Gastrocnemius medialis (tissue), 4 donors: Measurements from ENCODE around the gene PYGB. TPM values are rescaled to one million over a fixed set of nuclear protein-coding genes. Genes with fewer than 3 reads are reported as not detected.

Source experiments
- ATAC-seq, 2 donors: fragments of 150-250 bp; one replicate each; pipeline ENCODE4 v1.9.1; 2016
- DNase-seq, 2 donors: peaks; one replicate each; pipeline ENCODE4 v3.0.0-alpha.2; 2019
- H3K27ac ChIP-seq, 4 donors: fragments of 200-600 bp; sonication (generic); 1 replicate in 1 of 4; 2 replicates in 3 of 4; pipeline ENCODE4 v1.5.1; 2016 to 2018; ENCODE audit warnings: mild to moderate bottlenecking in 2 of 4, moderate library complexity in 1 of 4
- H3K27me3 ChIP-seq, 3 donors: fragments of 200-600 bp; sonication (generic) in 2 of 3; 1 replicate in 1 of 3; 2 replicates in 2 of 3; pipeline versions ENCODE4 v1.5.1 to v1.6.0; 2016 to 2019; ENCODE audit warnings: mild to moderate bottlenecking in 1 of 3, moderate library complexity in 1 of 3
- H3K36me3 ChIP-seq, 2 donors: fragments of 200-600 bp; sonication (generic) in 1 of 2; one replicate each; pipeline ENCODE4 v1.5.1; 2017 to 2018
- H3K4me1 ChIP-seq, 2 donors: fragments of 200-600 bp; sonication (generic) in 1 of 2; one replicate each; pipeline ENCODE4 v1.5.1; 2016 to 2017; ENCODE audit warnings: mild to moderate bottlenecking in 2 of 2
- H3K4me3 ChIP-seq, 4 donors: fragments of 200-600 bp; sonication (generic) in 3 of 4; 1 replicate in 1 of 4; 2 replicates in 3 of 4; pipeline ENCODE4 v1.5.1; 2016 to 2019; ENCODE audit warnings: mild to moderate bottlenecking in 2 of 4
- H3K9me3 ChIP-seq, 3 donors: fragments of 200-600 bp; sonication (generic) in 2 of 3; 1 replicate in 1 of 3; 2 replicates in 2 of 3; pipeline ENCODE4 v1.5.1; 2016 to 2019
- CTCF ChIP-seq, 5 experiments: fragments of 450-650 bp in 3 of 5; fragments of 200-600 bp in 2 of 5; sonication (generic) in 2 of 5; IDR thresholded peaks in 4 of 5; conservative IDR thresholded peaks in 1 of 5; 1 replicate in 4 of 5; 2 replicates in 1 of 5; pipeline ENCODE4 v1.5.1; 2016 to 2019; ENCODE audit warnings: antibody characterized with exemption in 5 of 5, mild to moderate bottlenecking in 3 of 5, moderate library complexity in 3 of 5
- POLR2A ChIP-seq, 2 donors: fragments of 450-650 bp; IDR thresholded peaks; one replicate each; pipeline ENCODE4 v1.6.1; 2017; ENCODE audit warnings: antibody characterized with exemption in 2 of 2, mild to moderate bottlenecking in 2 of 2, moderate library complexity in 2 of 2
- in situ Hi-C, 4 donors: fragments of 200-750 bp; cut with MboI; loops; one replicate each; pipeline versions ENCODE4 v1.15.0 to v1.8.0; 2017; ENCODE audit warnings: low sequenced_read_pairs in 4 of 4
- intact Hi-C: fragments of 100-400 bp; cut with DNase I; formaldehyde crosslinking; loops from one replicate; pipeline ENCODE4 v1.15.1; 2023; ENCODE audit warnings: low total_unique reads
- total RNA-seq, 4 donors: library from RNA; depleted of rRNA; stranded (reverse); fragments of >200 nt; gene quantifications; one replicate each; pipeline versions ENCODE4 v1.1.0 to v1.2.3, GENCODE V29; 2016

The PYGB gene
- total RNA-seq, 4 donors from 2014 or later, result 13.6 to 50.7 (median 27.0) TPM

GRCh38 chr20:25277941-25278521 lies 30.1 kb downstream of the PYGB start:
- no peak overlapping the region for H3K4me3 ChIP-seq
- in situ Hi-C loops, result loop anchor here in 1 of 4 donors (25.0 kb wide), 2 partner anchors 91 to 291 kb away; partner anchors contain the start of genes APMAP and ENTPD6
- H3K4me1 ChIP-seq, result peaks cover 17 to 34% of the 10 kb centered on the region in 2 donors
- DNase-seq (peak; percentile 69 to 81), ATAC-seq (peak; percentile 36 to 38)
- peaks cover 0 to 35% of the 10 kb centered on the region in 2 donors for H3K36me3 ChIP-seq
- no peaks in the 10 kb centered on the region for H3K9me3 ChIP-seq
- intact Hi-C loops, result no loop called here
- no peak for TF ChIP-seq POLR2A (IDR thresholded peaks at IDR 0.05)
- TF ChIP-seq CTCF (IDR thresholded peaks at IDR 0.05 in 4 of 5, conservative IDR thresholded peaks at IDR 0.05 in 1 of 5), result no peak
- H3K27ac ChIP-seq, result peak overlapping the region in 2 of 4 donors; percentile 73 to 84
- no peaks in the 10 kb centered on the region for H3K27me3 ChIP-seq

- ATAC-seq, result no peak
- H3K4me1 ChIP-seq, result peaks cover 9 to 28% of the 10 kb centered on the region in 2 donors
Measured at GRCh38 chr20:25278636-25279361, 30.9 kb downstream of the PYGB start.

GRCh38 chr20:25279403-25279802 lies 31.5 kb downstream of the PYGB start:
- in situ Hi-C loops, result loop anchor here in 1 of 4 donors (25.0 kb wide), 2 partner anchors 92 to 292 kb away; partner anchors contain the start of genes APMAP and ENTPD6
- Histone ChIP-seq H3K4me3 (no peak overlapping the region), H3K4me1 (peaks cover 3 to 22% of the 10 kb centered on the region in 2 donors), H3K27me3 (no peaks in the 10 kb centered on the region), H3K27ac (no peak overlapping the region), H3K36me3 (peaks cover 0 to 42% of the 10 kb centered on the region in 2 donors), H3K9me3 (no peaks in the 10 kb centered on the region)
- intact Hi-C loops, result no loop called here
- DNase-seq, result no peak
- no peak for ATAC-seq
- TF ChIP-seq POLR2A (IDR thresholded peaks at IDR 0.05), result no peak
- no peak for TF ChIP-seq CTCF (IDR thresholded peaks at IDR 0.05 in 4 of 5, conservative IDR thresholded peaks at IDR 0.05 in 1 of 5)

More at GRCh38 chr20:25278636-25279361, 30.9 kb downstream of the PYGB start:
- in situ Hi-C loops, result loop anchor here in 1 of 4 donors (25.0 kb wide), 2 partner anchors 91 to 291 kb away; partner anchors contain the start of genes APMAP and ENTPD6
- Histone ChIP-seq H3K27me3 (no peaks in the 10 kb centered on the region), H3K4me3 (no peak overlapping the region), H3K9me3 (no peaks in the 10 kb centered on the region), H3K27ac (no peak overlapping the region), H3K36me3 (peaks cover 0 to 36% of the 10 kb centered on the region in 2 donors)
- intact Hi-C loops, result no loop called here
- peak in 1 of 2 donors; percentile 10 for DNase-seq
- no peak for TF ChIP-seq POLR2A (IDR thresholded peaks at IDR 0.05)
- no peak for TF ChIP-seq CTCF (IDR thresholded peaks at IDR 0.05 in 4 of 5, conservative IDR thresholded peaks at IDR 0.05 in 1 of 5)

GRCh38 chr20:25280051-25280573 lies 32.2 kb downstream of the PYGB start:
- ATAC-seq, result no peak
- intact Hi-C loops, result no loop called here

More at GRCh38 chr20:25280051-25280573, 32.2 kb downstream of the PYGB start:
- H3K4me1 ChIP-seq, result peaks cover 0 to 15% of the 10 kb centered on the region in 2 donors
- in situ Hi-C loops, result loop anchor here in 1 of 4 donors (25.0 kb wide), 2 partner anchors 93 to 293 kb away; partner anchors contain the start of genes APMAP and ENTPD6
- peaks cover 0 to 46% of the 10 kb centered on the region in 2 donors for H3K36me3 ChIP-seq
- H3K27me3 ChIP-seq, result no peaks in the 10 kb centered on the region
- H3K4me3 ChIP-seq, result no peak overlapping the region
- no peak for TF ChIP-seq POLR2A (IDR thresholded peaks at IDR 0.05)
- no peak for TF ChIP-seq CTCF (IDR thresholded peaks at IDR 0.05 in 4 of 5, conservative IDR thresholded peaks at IDR 0.05 in 1 of 5)
- DNase-seq, result peak in 1 of 2 donors; percentile 12
- no peaks in the 10 kb centered on the region for H3K9me3 ChIP-seq
- no peak overlapping the region for H3K27ac ChIP-seq
